HTR-8/SVneo (cell line): ENCODE results near the gene HSPG2.
"Not testable (repeated sequence)": the region's sequence is repeated elsewhere in the genome, so short reads cannot be mapped to it uniquely, and the experiment has no call there.

Source experiments
- DNase-seq: peaks from one replicate; pipeline ENCODE4 v3.0.0; 2011; ENCODE audit warnings: low spot score, mixed read lengths; ENCODE audit not compliant: insufficient read length
- FAIRE-seq: peaks from 2 replicates; lab custom pipeline; 2011; peaks lifted over from hg19 to GRCh38; lab: Jason Lieb, UNC

The HSPG2 gene

DNA sequence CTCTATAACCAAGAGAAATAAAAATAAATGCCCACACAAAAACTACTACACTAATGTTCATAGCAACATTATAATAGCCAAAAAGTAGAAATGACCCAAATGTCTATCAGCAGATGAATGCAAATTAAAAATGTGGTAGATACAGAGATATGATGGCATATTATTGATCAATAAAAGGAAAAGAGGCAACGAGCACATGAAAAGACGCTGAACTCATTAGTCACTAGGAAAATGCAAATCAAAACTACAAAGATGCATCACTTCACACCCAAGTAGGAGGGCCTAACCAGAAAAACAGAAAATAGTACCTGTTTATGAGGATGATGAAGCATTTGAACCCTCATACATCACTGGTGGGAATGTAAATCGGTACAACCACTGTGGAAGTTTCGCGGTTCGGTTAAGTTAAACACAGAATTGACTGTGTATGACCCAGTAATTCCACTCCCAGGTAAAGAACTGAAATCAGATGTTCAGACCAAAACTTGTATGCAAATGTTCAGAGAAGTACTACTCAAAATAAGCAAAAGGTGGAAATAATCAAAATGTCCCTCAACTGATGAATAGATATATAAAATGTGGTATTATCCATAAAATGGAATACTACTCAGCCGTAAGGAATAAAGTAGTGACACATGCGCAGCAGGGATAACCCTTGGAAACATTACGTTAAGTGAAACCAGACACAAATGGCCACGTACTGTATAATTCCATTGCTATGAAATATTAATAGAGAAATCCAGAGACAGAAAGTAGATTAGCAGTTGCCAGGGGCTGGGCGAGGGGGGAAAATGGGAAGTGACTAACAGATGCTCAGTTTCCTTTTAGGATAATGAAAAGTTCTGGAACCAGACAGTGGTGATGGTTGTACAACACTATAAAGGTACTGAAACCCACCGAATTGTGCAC, 157.2 kb downstream of the HSPG2 start:
- FAIRE-seq (no peak), DNase-seq (no peak)

GRCh38 chr1:21778405-21778727, 158.7 kb downstream of the HSPG2 start:
- DNase-seq = no peak
- FAIRE-seq = no peak

GRCh38 chr1:21776925-21777324, 160.2 kb downstream of the HSPG2 start:
- DNase-seq, FAIRE-seq: not testable (repeated sequence)

GRCh38 chr1:21775985-21776562, 161.0 kb downstream of the HSPG2 start:
- no peak for FAIRE-seq
- DNase-seq = no peak

- no peak for FAIRE-seq
- no peak for DNase-seq
These were observed 161.6 kb downstream of the HSPG2 start for GRCh38 chr1:21775550-21775914.

DNA sequence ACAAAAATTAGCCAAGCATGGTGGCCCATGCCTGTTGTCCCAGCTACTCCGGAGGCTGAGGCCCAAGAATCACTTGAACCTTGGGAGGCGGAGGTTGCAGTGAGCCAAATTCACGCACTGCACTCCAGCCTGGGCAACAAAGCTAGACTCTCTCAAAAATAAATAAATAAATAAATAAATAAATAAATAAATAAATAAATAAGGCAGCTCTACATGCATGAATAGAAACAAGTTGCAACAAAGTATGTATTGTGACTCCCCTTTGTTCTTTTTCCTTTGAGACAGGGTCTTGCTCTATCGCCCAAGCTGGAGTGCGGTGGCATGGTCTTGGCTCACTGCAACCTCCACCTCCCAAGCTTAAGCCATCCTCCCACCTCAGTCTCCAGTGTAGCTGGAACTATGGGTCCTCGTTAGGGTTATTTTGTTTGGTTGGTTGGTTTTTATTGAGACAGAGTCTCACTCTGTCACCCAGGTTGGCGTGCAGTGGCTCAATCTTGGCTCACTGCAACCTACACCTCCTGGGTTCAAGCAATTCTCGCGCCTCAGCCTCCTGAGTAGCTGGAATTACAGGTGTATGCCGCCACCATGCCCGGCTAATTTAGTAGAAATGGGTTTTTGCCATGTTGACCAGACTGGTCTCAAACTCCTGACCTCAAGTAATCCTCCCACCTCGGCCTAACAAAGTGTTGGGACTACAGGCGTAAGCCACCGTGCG, 162.1 kb downstream of the HSPG2 start:
- FAIRE-seq (no peak), DNase-seq (no peak)

DNA sequence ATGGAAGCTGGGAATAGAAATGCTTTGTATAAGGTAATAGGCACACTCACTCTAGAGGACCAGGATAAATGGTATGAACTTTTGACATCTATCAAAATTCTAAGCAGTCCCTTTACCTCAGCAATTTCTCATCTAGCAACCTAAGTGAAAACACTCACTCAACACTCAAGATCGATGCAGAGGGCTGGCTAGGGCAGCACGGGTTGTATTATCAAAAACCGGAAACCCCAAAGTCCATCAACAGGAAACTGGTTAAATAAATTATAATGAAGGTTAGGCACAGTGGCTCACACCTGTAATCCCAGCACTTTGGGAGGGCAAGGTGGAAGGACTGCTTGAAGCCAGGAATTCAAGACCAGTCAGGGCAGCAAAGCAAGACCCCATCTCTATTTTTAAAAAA, 163.5 kb downstream of the HSPG2 start:
- DNase-seq (no peak), FAIRE-seq (no peak)
